ENCODE results near the gene GLIS1. TPM values are rescaled to one million over a fixed set of nuclear protein-coding genes. Genes with fewer than 3 reads are reported as not detected.

GLIS1 gene
- total RNA-seq, 1 experiment from 2014 or later: 0.39 TPM

DNA sequence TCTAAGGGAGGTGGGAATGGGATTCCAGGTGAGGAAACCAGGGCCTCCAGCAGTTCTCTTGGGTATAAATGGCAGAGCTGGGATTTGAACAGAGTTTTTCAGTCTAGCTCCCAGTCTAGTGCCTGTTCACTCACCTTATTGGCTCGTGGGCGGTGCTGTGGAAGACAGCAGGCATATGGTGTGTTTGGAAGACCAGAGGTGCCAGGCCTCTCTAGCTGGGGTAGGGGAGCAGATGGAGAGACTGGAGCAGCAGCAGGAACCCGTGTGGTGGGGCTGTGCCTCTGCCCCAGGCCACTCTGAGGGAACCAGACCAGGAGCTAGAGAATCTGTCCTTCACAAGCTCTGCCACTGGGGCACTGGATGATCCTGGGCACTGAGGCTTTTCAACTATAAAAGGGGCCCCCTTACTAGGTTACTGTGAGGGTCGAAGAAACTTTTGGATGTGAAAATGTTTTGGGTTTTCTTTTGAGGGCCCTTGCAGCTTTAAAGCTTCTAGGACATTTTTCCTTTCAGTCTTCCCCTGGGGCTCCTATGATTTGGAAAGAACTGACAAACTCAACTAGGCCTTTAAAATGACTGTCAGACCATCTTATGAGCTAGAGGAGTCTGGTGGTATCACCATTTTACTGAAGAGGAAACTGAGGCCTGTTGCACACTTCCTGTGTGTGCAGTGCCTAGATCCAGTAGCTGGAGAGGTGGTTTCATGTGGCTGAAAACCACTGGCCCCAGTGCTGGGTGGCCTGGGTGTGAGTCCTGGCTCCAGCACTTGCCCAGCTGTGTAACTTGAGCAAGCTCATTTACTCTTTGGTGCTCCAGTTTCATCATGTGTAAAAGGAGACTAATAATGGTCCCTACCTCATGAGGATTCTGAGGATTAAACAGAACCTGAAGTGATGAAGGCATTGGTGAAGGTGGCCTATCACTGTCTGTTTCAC lies 273.7 kb downstream of the GLIS1 start:
- no peaks in the 10 kb centered on the region for H3K27me3 ChIP-seq (ENCODE audit: insufficient read depth, low read length)
- no peaks in the 10 kb centered on the region for H4K20me1 ChIP-seq (ENCODE audit: insufficient read depth)
- no peaks in the 10 kb centered on the region for H3K9me2 ChIP-seq (ENCODE audit: insufficient read depth)
- no peak overlapping the region for H3K4me3 ChIP-seq (replicated peaks in 1 of 2; ENCODE audit: low read depth in 1 of 2, low read length in 2 of 2)
- TF ChIP-seq FOSL1 (IDR thresholded peaks at IDR 0.05; ENCODE audit: low read depth): no peak
- TF ChIP-seq EGR1 (IDR thresholded peaks at IDR 0.05; ENCODE audit: low read depth): no peak
- TF ChIP-seq JUND (IDR thresholded peaks at IDR 0.05): no peak
- TF ChIP-seq EZH2 (IDR thresholded peaks at IDR 0.05): no peak
- TF ChIP-seq, protein P1, sequence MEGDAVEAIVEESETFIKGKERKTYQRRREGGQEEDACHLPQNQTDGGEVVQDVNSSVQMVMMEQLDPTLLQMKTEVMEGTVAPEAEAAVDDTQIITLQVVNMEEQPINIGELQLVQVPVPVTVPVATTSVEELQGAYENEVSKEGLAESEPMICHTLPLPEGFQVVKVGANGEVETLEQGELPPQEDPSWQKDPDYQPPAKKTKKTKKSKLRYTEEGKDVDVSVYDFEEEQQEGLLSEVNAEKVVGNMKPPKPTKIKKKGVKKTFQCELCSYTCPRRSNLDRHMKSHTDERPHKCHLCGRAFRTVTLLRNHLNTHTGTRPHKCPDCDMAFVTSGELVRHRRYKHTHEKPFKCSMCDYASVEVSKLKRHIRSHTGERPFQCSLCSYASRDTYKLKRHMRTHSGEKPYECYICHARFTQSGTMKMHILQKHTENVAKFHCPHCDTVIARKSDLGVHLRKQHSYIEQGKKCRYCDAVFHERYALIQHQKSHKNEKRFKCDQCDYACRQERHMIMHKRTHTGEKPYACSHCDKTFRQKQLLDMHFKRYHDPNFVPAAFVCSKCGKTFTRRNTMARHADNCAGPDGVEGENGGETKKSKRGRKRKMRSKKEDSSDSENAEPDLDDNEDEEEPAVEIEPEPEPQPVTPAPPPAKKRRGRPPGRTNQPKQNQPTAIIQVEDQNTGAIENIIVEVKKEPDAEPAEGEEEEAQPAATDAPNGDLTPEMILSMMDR (IDR thresholded peaks at IDR 0.05 in 2 of 3, conservative IDR thresholded peaks at IDR 0.05 in 1 of 3; ENCODE audit: borderline replicate concordance in 1 of 3, insufficient read depth in 1 of 3, low read depth in 2 of 3, low read length in 2 of 3): no peak
- no peak for TF ChIP-seq MAX (IDR thresholded peaks at IDR 0.05)
- TF ChIP-seq RAD21 (IDR thresholded peaks at IDR 0.05; ENCODE audit: low read depth): no peak
- TF ChIP-seq YY1 (IDR thresholded peaks at IDR 0.05; ENCODE audit: extremely low read depth, insufficient replicate concordance, low read depth, low read length): no peak
- TF ChIP-seq ZNF274 (IDR thresholded peaks at IDR 0.05; ENCODE audit: low read depth, low read length): no peak
- TF ChIP-seq, protein P2, sequence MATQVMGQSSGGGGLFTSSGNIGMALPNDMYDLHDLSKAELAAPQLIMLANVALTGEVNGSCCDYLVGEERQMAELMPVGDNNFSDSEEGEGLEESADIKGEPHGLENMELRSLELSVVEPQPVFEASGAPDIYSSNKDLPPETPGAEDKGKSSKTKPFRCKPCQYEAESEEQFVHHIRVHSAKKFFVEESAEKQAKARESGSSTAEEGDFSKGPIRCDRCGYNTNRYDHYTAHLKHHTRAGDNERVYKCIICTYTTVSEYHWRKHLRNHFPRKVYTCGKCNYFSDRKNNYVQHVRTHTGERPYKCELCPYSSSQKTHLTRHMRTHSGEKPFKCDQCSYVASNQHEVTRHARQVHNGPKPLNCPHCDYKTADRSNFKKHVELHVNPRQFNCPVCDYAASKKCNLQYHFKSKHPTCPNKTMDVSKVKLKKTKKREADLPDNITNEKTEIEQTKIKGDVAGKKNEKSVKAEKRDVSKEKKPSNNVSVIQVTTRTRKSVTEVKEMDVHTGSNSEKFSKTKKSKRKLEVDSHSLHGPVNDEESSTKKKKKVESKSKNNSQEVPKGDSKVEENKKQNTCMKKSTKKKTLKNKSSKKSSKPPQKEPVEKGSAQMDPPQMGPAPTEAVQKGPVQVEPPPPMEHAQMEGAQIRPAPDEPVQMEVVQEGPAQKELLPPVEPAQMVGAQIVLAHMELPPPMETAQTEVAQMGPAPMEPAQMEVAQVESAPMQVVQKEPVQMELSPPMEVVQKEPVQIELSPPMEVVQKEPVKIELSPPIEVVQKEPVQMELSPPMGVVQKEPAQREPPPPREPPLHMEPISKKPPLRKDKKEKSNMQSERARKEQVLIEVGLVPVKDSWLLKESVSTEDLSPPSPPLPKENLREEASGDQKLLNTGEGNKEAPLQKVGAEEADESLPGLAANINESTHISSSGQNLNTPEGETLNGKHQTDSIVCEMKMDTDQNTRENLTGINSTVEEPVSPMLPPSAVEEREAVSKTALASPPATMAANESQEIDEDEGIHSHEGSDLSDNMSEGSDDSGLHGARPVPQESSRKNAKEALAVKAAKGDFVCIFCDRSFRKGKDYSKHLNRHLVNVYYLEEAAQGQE (IDR thresholded peaks at IDR 0.05; ENCODE audit: low read depth): no peak
- TF ChIP-seq ZFX (IDR thresholded peaks at IDR 0.05): no peak
- TF ChIP-seq CEBPB (IDR thresholded peaks at IDR 0.05; ENCODE audit: low read depth): no peak
- no peak for TF ChIP-seq ELF1 (IDR thresholded peaks at IDR 0.05; ENCODE audit: borderline replicate concordance, low read depth)
- no peak for TF ChIP-seq EZH2phosphoT487 (IDR thresholded peaks at IDR 0.05; ENCODE audit: borderline replicate concordance)
- TF ChIP-seq, protein P3, sequence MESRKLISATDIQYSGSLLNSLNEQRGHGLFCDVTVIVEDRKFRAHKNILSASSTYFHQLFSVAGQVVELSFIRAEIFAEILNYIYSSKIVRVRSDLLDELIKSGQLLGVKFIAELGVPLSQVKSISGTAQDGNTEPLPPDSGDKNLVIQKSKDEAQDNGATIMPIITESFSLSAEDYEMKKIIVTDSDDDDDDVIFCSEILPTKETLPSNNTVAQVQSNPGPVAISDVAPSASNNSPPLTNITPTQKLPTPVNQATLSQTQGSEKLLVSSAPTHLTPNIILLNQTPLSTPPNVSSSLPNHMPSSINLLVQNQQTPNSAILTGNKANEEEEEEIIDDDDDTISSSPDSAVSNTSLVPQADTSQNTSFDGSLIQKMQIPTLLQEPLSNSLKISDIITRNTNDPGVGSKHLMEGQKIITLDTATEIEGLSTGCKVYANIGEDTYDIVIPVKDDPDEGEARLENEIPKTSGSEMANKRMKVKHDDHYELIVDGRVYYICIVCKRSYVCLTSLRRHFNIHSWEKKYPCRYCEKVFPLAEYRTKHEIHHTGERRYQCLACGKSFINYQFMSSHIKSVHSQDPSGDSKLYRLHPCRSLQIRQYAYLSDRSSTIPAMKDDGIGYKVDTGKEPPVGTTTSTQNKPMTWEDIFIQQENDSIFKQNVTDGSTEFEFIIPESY (IDR thresholded peaks at IDR 0.05; ENCODE audit: extremely low read depth, insufficient replicate concordance, low read length): no peak
- TF ChIP-seq ATF3 (IDR thresholded peaks at IDR 0.05): no peak
- TF ChIP-seq POLR2AphosphoS5 (IDR thresholded peaks at IDR 0.05; ENCODE audit: low read depth, low read length): no peak
- no peak overlapping the region for H3K27ac ChIP-seq (ENCODE audit: low read depth, low read length)
- no peak overlapping the region for H3K9ac ChIP-seq (ENCODE audit: low read length)
- peak; percentile 20; the same call in 1 of the 2 replicates for ATAC-seq
- no peak for DNase-seq (ENCODE audit: low read depth, low spot score)
- 0 out of 2 replicates have a peak overlapping the region, but pooled peaks have one; percentile 3 for H3K4me2 ChIP-seq (ENCODE audit: low read length)
- peaks cover 2 to 12% of the 10 kb centered on the region in 2 experiments; a peak in 3 of 4 replicates for H3K4me1 ChIP-seq (ENCODE audit: control insufficient read depth in 1 of 2, insufficient read depth in 2 of 2, low read length in 2 of 2)
- no peaks in the 10 kb centered on the region for H3K79me2 ChIP-seq (ENCODE audit: insufficient read depth, low read length)
- no peaks in the 10 kb centered on the region for H3K9me3 ChIP-seq (ENCODE audit: control insufficient read depth in 1 of 2, insufficient read depth in 1 of 2, low read depth in 1 of 2, low read length in 2 of 2)
- no TSS peak for BruUV-seq (replicated peaks)
- intact Hi-C loops (cut with micrococcal nuclease): no loop called here
- CTCF ChIA-PET: interaction anchor here (0.7 to 1.5 kb wide), 5 partner anchors 8 to 187 kb away, joined by 3 to 7 read pairs (median 5); no protein-coding TSS in a partner anchor
- H3K36me3 ChIP-seq (ENCODE audit: control insufficient read depth in 1 of 2, insufficient read depth in 2 of 2, low read length in 2 of 2): no peaks in the 10 kb centered on the region
- POLR2A ChIA-PET: interaction anchor here (0.9 to 1.3 kb wide), 2 partner anchors 9 to 52 kb away, joined by 3 read pairs; no protein-coding TSS in a partner anchor
- H2AFZ ChIP-seq (ENCODE audit: low read depth, low read length, poor library complexity, severe bottlenecking): no peak overlapping the region
- RAD21 ChIA-PET (ENCODE audit: low non-redundant PET in 1 of 2, low total read pairs in 2 of 2, uncharacterized antibody in 2 of 2, unreplicated experiment in 2 of 2): interaction anchor here in 1 of 2 experiments (0.6 to 0.7 kb wide), 2 partner anchors 70 to 227 kb away, joined by 3 read pairs; partner anchors contain the start of gene MAGOH
